HepG2 (cell line): ENCODE measurements around the gene SETD1A. TPM values are rescaled to one million over a fixed set of nuclear protein-coding genes. Genes with fewer than 3 reads are reported as not detected.

Source experiments
- ESRRA ChIP-seq: sonication (generic); formaldehyde crosslinking; IDR thresholded peaks from 2 replicates; pipeline ENCODE4 v1.5.1; 2020; ENCODE audit warnings: mild to moderate bottlenecking, low read depth, missing genetic modification reagents
- GATA4 ChIP-seq: sonication (generic); IDR thresholded peaks from 2 replicates; pipeline ENCODE4 v1.6.1; 2016; ENCODE audit warnings: antibody characterized with exemption, low read depth, borderline replicate concordance
- HDAC6 ChIP-seq: fragments of 200-600 bp; sonication (generic); IDR thresholded peaks from 2 replicates; pipeline ENCODE4 v1.7.0; 2017; ENCODE audit warnings: mild to moderate bottlenecking, antibody characterized with exemption, low read length, low read depth
- KLF11 ChIP-seq: IDR thresholded peaks from 2 replicates; pipeline ENCODE4 v1.6.1; 2016; ENCODE audit warnings: missing compliant biosample characterization
- KLF13 ChIP-seq: sonication (generic); formaldehyde crosslinking; IDR thresholded peaks from 2 replicates; pipeline ENCODE4 v1.4.0; 2020; ENCODE audit warnings: mild to moderate bottlenecking, missing genetic modification reagents
- PRPF4 ChIP-seq: fragments of 200-400 bp; formaldehyde crosslinking; IDR thresholded peaks from 2 replicates; pipeline ENCODE4 v1.6.1; 2016; ENCODE audit warnings: low read length, low read depth; ENCODE audit not compliant: poor library complexity, severe bottlenecking
- ZBTB38 ChIP-seq: sonication (generic); formaldehyde crosslinking; IDR thresholded peaks from 2 replicates; pipeline ENCODE4 v1.5.1; 2020; ENCODE audit warnings: mild to moderate bottlenecking, missing genetic modification reagents
- ZFP82 ChIP-seq: sonication (generic); formaldehyde crosslinking; IDR thresholded peaks from 2 replicates; pipeline ENCODE4 v1.5.1; 2020; ENCODE audit warnings: mild to moderate bottlenecking, missing genetic modification reagents, borderline replicate concordance
- ZNF205 ChIP-seq: IDR thresholded peaks from 2 replicates; pipeline ENCODE4 v1.6.1; 2018; ENCODE audit warnings: missing biosample characterization, missing genetic modification reagents
- ZNF224 ChIP-seq: sonication (generic); formaldehyde crosslinking; IDR thresholded peaks from 2 replicates; pipeline ENCODE4 v1.5.0; 2020; ENCODE audit warnings: mild to moderate bottlenecking, missing genetic modification reagents
- ZNF777 ChIP-seq: sonication (generic); formaldehyde crosslinking; IDR thresholded peaks from 2 replicates; pipeline ENCODE4 v1.4.0; 2020; ENCODE audit warnings: missing genetic modification reagents
- ZNF788 ChIP-seq: sonication (generic); formaldehyde crosslinking; IDR thresholded peaks from 2 replicates; pipeline ENCODE4 v1.5.0; 2020; ENCODE audit warnings: mild to moderate bottlenecking, missing genetic modification reagents, borderline replicate concordance
- ZNF879 ChIP-seq: sonication (generic); formaldehyde crosslinking; IDR thresholded peaks from 2 replicates; pipeline ENCODE4 v1.8.1; 2023; ENCODE audit warnings: missing genetic modification reagents
- polyA plus RNA-seq, 8 experiments: library from polyadenylated mRNA; depleted of rRNA in 3 of 8; stranded (reverse) in 7 of 8; unstranded in 1 of 8; fragments of >200 nt; fragmentation: Illumina TruSeq in 4 of 8; extraction: Trizol in 4 of 8; gene quantifications; 2 replicates each; pipeline versions ENCODE4 v1.2.1 to v1.2.3, GENCODE V29; 2011 to 2016; ENCODE audit warnings: low read depth in 4 of 8, missing spikeins in 1 of 8, mixed read lengths in 1 of 8; ENCODE audit not compliant: insufficient read depth in 1 of 8
- total RNA-seq, 5 experiments: library from RNA; depleted of rRNA; stranded (reverse); fragments of >200 nt; fragmentation: Illumina TruSeq; extraction: Trizol; gene quantifications; 2 replicates each; pipeline ENCODE4 v1.2.3, GENCODE V29; 2016; ENCODE audit warnings: low read depth in 1 of 5
- TF ChIP-seq, protein P1 (sequence below): sonication (generic); formaldehyde crosslinking; IDR thresholded peaks from 2 replicates; pipeline ENCODE4 v1.5.1; 2020; ENCODE audit warnings: missing genetic modification reagents, mild to moderate bottlenecking, borderline replicate concordance
- TF ChIP-seq, protein P2 (sequence below): sonication (generic); formaldehyde crosslinking; IDR thresholded peaks from 2 replicates; pipeline ENCODE4 v1.4.0; 2020; ENCODE audit warnings: missing genetic modification reagents, mild to moderate bottlenecking, borderline replicate concordance
- TF ChIP-seq, protein P3 (sequence below): sonication (generic); formaldehyde crosslinking; conservative IDR thresholded peaks from 2 replicates; pipeline ENCODE4 v1.8.0; 2022; ENCODE audit warnings: low read depth, missing genetic modification reagents

Gene SETD1A
- total and polyA plus RNA-seq, 2 of the 13 experiments (the other 11 are each of a cell fraction or from before 2014, with no cell fraction given), result 3.8 to 5.6 TPM

DNA sequence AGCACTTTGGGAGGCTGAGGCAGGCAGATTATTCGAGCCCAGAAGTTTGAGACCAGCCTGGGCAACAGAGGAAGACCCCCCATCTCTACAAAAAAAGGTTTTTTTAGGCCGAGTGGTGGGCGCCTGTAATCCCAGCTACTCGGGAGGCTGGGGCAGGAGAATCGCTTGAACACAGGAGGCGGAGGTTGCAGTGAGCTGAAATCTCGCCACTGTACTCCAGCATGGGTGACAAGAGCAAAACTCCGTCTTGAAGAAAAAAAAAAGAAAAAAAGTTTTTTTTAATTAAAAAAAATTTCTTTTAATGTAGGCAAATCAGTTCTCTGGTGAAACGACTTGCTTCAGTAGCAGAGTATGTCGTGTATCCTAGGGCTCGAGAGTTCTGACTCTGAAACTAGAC lies 38.4 kb downstream of the SETD1A start (continued):
- TF ChIP-seq ZNF224 (CRISPR knock-in tag), result 0 out of 2 replicates have a peak, but pooled peaks have one; percentile 1
- TF ChIP-seq ZNF777 (CRISPR knock-in tag), result peak; percentile 25; the same call in 1 of the 2 replicates
- TF ChIP-seq HDAC6, result no peak
- TF ChIP-seq ZBTB38, result peak; percentile 26
- TF ChIP-seq ZFP82 (CRISPR knock-in tag), result no peak
- TF ChIP-seq, protein P1, sequence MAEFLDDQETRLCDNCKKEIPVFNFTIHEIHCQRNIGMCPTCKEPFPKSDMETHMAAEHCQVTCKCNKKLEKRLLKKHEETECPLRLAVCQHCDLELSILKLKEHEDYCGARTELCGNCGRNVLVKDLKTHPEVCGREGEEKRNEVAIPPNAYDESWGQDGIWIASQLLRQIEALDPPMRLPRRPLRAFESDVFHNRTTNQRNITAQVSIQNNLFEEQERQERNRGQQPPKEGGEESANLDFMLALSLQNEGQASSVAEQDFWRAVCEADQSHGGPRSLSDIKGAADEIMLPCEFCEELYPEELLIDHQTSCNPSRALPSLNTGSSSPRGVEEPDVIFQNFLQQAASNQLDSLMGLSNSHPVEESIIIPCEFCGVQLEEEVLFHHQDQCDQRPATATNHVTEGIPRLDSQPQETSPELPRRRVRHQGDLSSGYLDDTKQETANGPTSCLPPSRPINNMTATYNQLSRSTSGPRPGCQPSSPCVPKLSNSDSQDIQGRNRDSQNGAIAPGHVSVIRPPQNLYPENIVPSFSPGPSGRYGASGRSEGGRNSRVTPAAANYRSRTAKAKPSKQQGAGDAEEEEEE (CRISPR knock-in tag), result no peak
- TF ChIP-seq ESRRA (CRISPR knock-in tag), result no peak
- no peak for TF ChIP-seq ZNF879 (CRISPR knock-in tag)
- TF ChIP-seq PRPF4, result peak; percentile 92
- TF ChIP-seq ZNF788 (CRISPR knock-in tag), result no peak
- TF ChIP-seq, protein P2, sequence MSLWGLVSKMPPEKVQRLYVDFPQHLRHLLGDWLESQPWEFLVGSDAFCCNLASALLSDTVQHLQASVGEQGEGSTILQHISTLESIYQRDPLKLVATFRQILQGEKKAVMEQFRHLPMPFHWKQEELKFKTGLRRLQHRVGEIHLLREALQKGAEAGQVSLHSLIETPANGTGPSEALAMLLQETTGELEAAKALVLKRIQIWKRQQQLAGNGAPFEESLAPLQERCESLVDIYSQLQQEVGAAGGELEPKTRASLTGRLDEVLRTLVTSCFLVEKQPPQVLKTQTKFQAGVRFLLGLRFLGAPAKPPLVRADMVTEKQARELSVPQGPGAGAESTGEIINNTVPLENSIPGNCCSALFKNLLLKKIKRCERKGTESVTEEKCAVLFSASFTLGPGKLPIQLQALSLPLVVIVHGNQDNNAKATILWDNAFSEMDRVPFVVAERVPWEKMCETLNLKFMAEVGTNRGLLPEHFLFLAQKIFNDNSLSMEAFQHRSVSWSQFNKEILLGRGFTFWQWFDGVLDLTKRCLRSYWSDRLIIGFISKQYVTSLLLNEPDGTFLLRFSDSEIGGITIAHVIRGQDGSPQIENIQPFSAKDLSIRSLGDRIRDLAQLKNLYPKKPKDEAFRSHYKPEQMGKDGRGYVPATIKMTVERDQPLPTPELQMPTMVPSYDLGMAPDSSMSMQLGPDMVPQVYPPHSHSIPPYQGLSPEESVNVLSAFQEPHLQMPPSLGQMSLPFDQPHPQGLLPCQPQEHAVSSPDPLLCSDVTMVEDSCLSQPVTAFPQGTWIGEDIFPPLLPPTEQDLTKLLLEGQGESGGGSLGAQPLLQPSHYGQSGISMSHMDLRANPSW, result 0 out of 2 replicates have a peak, but pooled peaks have one; percentile 3
- TF ChIP-seq KLF13 (CRISPR knock-in tag), result no peak
- TF ChIP-seq, protein P3, sequence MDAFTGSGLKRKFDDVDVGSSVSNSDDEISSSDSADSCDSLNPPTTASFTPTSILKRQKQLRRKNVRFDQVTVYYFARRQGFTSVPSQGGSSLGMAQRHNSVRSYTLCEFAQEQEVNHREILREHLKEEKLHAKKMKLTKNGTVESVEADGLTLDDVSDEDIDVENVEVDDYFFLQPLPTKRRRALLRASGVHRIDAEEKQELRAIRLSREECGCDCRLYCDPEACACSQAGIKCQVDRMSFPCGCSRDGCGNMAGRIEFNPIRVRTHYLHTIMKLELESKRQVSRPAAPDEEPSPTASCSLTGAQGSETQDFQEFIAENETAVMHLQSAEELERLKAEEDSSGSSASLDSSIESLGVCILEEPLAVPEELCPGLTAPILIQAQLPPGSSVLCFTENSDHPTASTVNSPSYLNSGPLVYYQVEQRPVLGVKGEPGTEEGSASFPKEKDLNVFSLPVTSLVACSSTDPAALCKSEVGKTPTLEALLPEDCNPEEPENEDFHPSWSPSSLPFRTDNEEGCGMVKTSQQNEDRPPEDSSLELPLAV (CRISPR knock-in tag), result no peak
- TF ChIP-seq GATA4, result no peak
- TF ChIP-seq ZNF205 (CRISPR knock-in tag), result no peak
- no peak for TF ChIP-seq KLF11
